CD14-positive monocyte (primary cell): Measurements from ENCODE around the gene ISLR. TPM values are rescaled to one million over a fixed set of nuclear protein-coding genes. Genes with fewer than 3 reads are reported as not detected.

ENCODE experiments used
- DNase-seq, 3 donors: peaks; one replicate each; pipeline ENCODE4 v3.0.0-alpha.2; 2011 to 2022
- H2AFZ ChIP-seq: 2 replicates; pipeline ENCODE4 v1.6.0; 2012; ENCODE audit warnings: mild to moderate bottlenecking, low read depth, low read length, inconsistent platforms; ENCODE audit not compliant: insufficient read depth, poor library complexity, severe bottlenecking
- H3K27ac ChIP-seq, 2 donors: 1 replicate in 1 of 2; 2 replicates in 1 of 2; pipeline ENCODE4 v1.5.1; 2012 to 2013; ENCODE audit warnings: low read length in 2 of 2, control low read depth in 1 of 2, inconsistent platforms in 1 of 2, low read depth in 1 of 2, mild to moderate bottlenecking in 1 of 2
- H3K27me3 ChIP-seq, 2 donors: one replicate each; pipeline versions ENCODE4 v1.6.0 to v1.6.1; 2011 to 2013; ENCODE audit warnings: low read length in 2 of 2; ENCODE audit not compliant: control insufficient read depth in 2 of 2, insufficient read depth in 2 of 2
- H3K36me3 ChIP-seq, 2 donors: replicated peaks in 1 of 2; 1 replicate in 1 of 2; 2 replicates in 1 of 2; pipeline versions ENCODE4 v1.5.1 to v1.6.1; 2012 to 2013; ENCODE audit warnings: low read length in 2 of 2, control low read depth in 1 of 2, inconsistent platforms in 1 of 2, mild to moderate bottlenecking in 1 of 2; ENCODE audit not compliant: insufficient read depth in 2 of 2, control insufficient read depth in 1 of 2
- H3K4me1 ChIP-seq, 2 donors: 1 replicate in 1 of 2; 2 replicates in 1 of 2; pipeline versions ENCODE4 v1.5.1 to v1.6.1; 2012 to 2013; ENCODE audit warnings: low read length in 2 of 2, control low read depth in 1 of 2, inconsistent platforms in 1 of 2, mild to moderate bottlenecking in 1 of 2, moderate library complexity in 1 of 2; ENCODE audit not compliant: insufficient read depth in 2 of 2, control insufficient read depth in 1 of 2
- H3K4me2 ChIP-seq: replicated peaks from 2 replicates; pipeline ENCODE3; 2012; ENCODE audit warnings: low read length, moderate library complexity, mild to moderate bottlenecking; ENCODE audit not compliant: poor library complexity, severe bottlenecking; ENCODE audit errors: extremely low read depth
- H3K4me3 ChIP-seq, 3 experiments: fragments of 200-600 bp in 1 of 3; sonication (generic) in 1 of 3; replicated peaks in 1 of 3; 1 replicate in 2 of 3; 2 replicates in 1 of 3; pipeline ENCODE4 v1.5.1; 2011 to 2013; ENCODE audit warnings: low read length in 3 of 3, mild to moderate bottlenecking in 3 of 3, control low read depth in 2 of 3, low read depth in 2 of 3, inconsistent platforms in 1 of 3, moderate library complexity in 1 of 3
- H3K79me2 ChIP-seq: 2 replicates; pipeline ENCODE4 v1.6.0; 2012; ENCODE audit warnings: mild to moderate bottlenecking, control low read depth, inconsistent platforms, low read length, moderate library complexity; ENCODE audit not compliant: insufficient read depth
- H3K9ac ChIP-seq: 2 replicates; pipeline ENCODE4 v1.6.0; 2017; ENCODE audit warnings: low read length, mild to moderate bottlenecking; ENCODE audit not compliant: insufficient read depth, poor library complexity, severe bottlenecking
- H3K9me3 ChIP-seq, 2 donors: replicated peaks in 1 of 2; 1 replicate in 1 of 2; 2 replicates in 1 of 2; pipeline versions ENCODE4 v1.5.1 to v1.6.1; 2012 to 2013; ENCODE audit warnings: low read length in 2 of 2, control low read depth in 1 of 2; ENCODE audit not compliant: control insufficient read depth in 1 of 2, insufficient read depth in 1 of 2
- H4K20me1 ChIP-seq: 2 replicates; pipeline ENCODE4 v1.6.0; 2012; ENCODE audit warnings: mild to moderate bottlenecking, low read length, control low read depth, moderate library complexity; ENCODE audit not compliant: insufficient read depth
- H3K27ac Mint-ChIP-seq, 7 donors: one replicate each; pipeline ENCODE4 v1.8.0; 2020; ENCODE audit warnings: mild to moderate bottlenecking in 7 of 7, mixed read lengths in 7 of 7, moderate library complexity in 6 of 7, inconsistent platforms in 2 of 7
- H3K27me3 Mint-ChIP-seq, 3 donors: one replicate each; pipeline ENCODE4 v1.8.0; 2021 to 2022; ENCODE audit warnings: low read depth in 3 of 3, mild to moderate bottlenecking in 3 of 3, mixed read lengths in 3 of 3, moderate library complexity in 3 of 3, inconsistent platforms in 1 of 3
- H3K36me3 Mint-ChIP-seq, 2 donors: one replicate each; pipeline ENCODE4 v1.8.0; 2020; ENCODE audit warnings: mixed read lengths in 2 of 2, inconsistent platforms in 1 of 2, mild to moderate bottlenecking in 1 of 2
- H3K4me1 Mint-ChIP-seq: one replicate; pipeline ENCODE4 v1.8.0; 2020; ENCODE audit warnings: mild to moderate bottlenecking, mixed read lengths
- H3K4me3 Mint-ChIP-seq, 2 donors: one replicate each; pipeline ENCODE4 v1.8.0; 2020; ENCODE audit warnings: mild to moderate bottlenecking in 2 of 2, mixed read lengths in 2 of 2, moderate library complexity in 1 of 2
- H3K9me3 Mint-ChIP-seq, 7 donors: one replicate each; pipeline ENCODE4 v1.8.0; 2020 to 2022; ENCODE audit warnings: mixed read lengths in 7 of 7, mild to moderate bottlenecking in 6 of 7, moderate library complexity in 6 of 7, inconsistent platforms in 2 of 7
- CTCF ChIP-seq: fragments of 200-600 bp; IDR thresholded peaks from one replicate; pipeline ENCODE4 v1.8.0; 2022; ENCODE audit warnings: antibody characterized with exemption, mild to moderate bottlenecking
- WGBS: methylation state at CpG from one replicate; pipeline ENCODE4 v1.1.5; 2013; ENCODE audit warnings: missing lambda C conversion rate; ENCODE audit not compliant: insufficient coverage; 5-methylcytosine and 5-hydroxymethylcytosine counted together
- intact Hi-C, 2 donors: fragments of 100-400 bp; cut with micrococcal nuclease; formaldehyde crosslinking; loops; one replicate each; pipeline versions ENCODE4 v1.15.0 to v1.15.1; 2023
- polyA plus RNA-seq, 3 donors: library from polyadenylated mRNA; depleted of rRNA in 1 of 3; unstranded in 2 of 3; stranded (reverse) in 1 of 3; fragments of 300-500 nt in 2 of 3; fragments of >200 nt in 1 of 3; fragmentation: Illumina TruSeq in 2 of 3; gene quantifications; 1 replicate in 2 of 3; 2 replicates in 1 of 3; pipeline ENCODE4 v1.2.3, GENCODE V29; 2012 to 2021

Gene ISLR
- polyA plus RNA-seq, 3 donors = not detected

- Histone ChIP-seq H3K9me3 (no peaks in the 10 kb centered on the region), H4K20me1 (no peaks in the 10 kb centered on the region), H3K4me1 (no peaks in the 10 kb centered on the region), H3K79me2 (no peaks in the 10 kb centered on the region), H3K27ac (no peak overlapping the region), H3K4me2 (no peak overlapping the region), H3K36me3 (no peaks in the 10 kb centered on the region), H2AFZ (no peak overlapping the region), H3K27me3 (no peaks in the 10 kb centered on the region), H3K9ac (no peak overlapping the region), H3K4me3 (no peak overlapping the region)
- DNase-seq = no peak
- Mint-ChIP-seq H3K27ac (no peak overlapping the region), H3K36me3 (no peaks in the 10 kb centered on the region), H3K4me3 (no peak overlapping the region), H3K27me3 (peaks cover 2 to 14% (median 7%) of the 10 kb centered on the region in 3 donors), H3K9me3 (no peaks in the 10 kb centered on the region), H3K4me1 (no peaks in the 10 kb centered on the region)
- 100% methylated on average over 1 of the region's 4 CpGs for WGBS
- intact Hi-C loops = no loop called here
- no peak for TF ChIP-seq CTCF
These were observed 36.6 kb downstream of the ISLR start for GRCh38 chr15:74209997-74210671.

GRCh38 chr15:74210729-74211128 is 37.2 kb downstream of the ISLR start:
- no peaks in the 10 kb centered on the region for H4K20me1 ChIP-seq
- DNase-seq = no peak
- no peak overlapping the region for H3K27ac ChIP-seq
- H3K9me3 Mint-ChIP-seq = no peaks in the 10 kb centered on the region
- H3K79me2 ChIP-seq = no peaks in the 10 kb centered on the region
- H3K27me3 Mint-ChIP-seq = peaks cover 1 to 14% (median 8%) of the 10 kb centered on the region in 3 donors
- no peak overlapping the region for H3K4me2 ChIP-seq
- H3K9ac ChIP-seq = no peak overlapping the region
- H3K4me1 ChIP-seq = no peaks in the 10 kb centered on the region
- H3K9me3 ChIP-seq = no peaks in the 10 kb centered on the region
- no peaks in the 10 kb centered on the region for H3K36me3 ChIP-seq
- no peak overlapping the region for H3K4me3 Mint-ChIP-seq
- H3K4me3 ChIP-seq = no peak overlapping the region
- no peak overlapping the region for H2AFZ ChIP-seq
- no peak for TF ChIP-seq CTCF
- intact Hi-C loops = no loop called here
- H3K36me3 Mint-ChIP-seq = no peaks in the 10 kb centered on the region
- no peak overlapping the region for H3K27ac Mint-ChIP-seq
- H3K27me3 ChIP-seq = no peaks in the 10 kb centered on the region
- H3K4me1 Mint-ChIP-seq = no peaks in the 10 kb centered on the region
